IgD-negative memory B cell (primary cell): Measurements from ENCODE around the gene PRLH. TPM values are rescaled to one million over a fixed set of nuclear protein-coding genes. Genes with fewer than 3 reads are reported as not detected.
"Not testable (repeated sequence)": the region's sequence is repeated elsewhere in the genome, so short reads cannot be mapped to it uniquely, and the experiment has no call there.

ENCODE experiments used
- H3K27ac Mint-ChIP-seq, 3 donors: one replicate each; pipeline ENCODE4 v1.8.0; 2020 to 2022; ENCODE audit warnings: mild to moderate bottlenecking in 3 of 3, mixed read lengths in 3 of 3, moderate library complexity in 1 of 3
- H3K27me3 Mint-ChIP-seq: one replicate; pipeline ENCODE4 v1.8.0; 2021; ENCODE audit warnings: mixed read lengths
- H3K36me3 Mint-ChIP-seq: one replicate; pipeline ENCODE4 v1.8.0; 2020; ENCODE audit warnings: mild to moderate bottlenecking, mixed read lengths
- H3K4me1 Mint-ChIP-seq, 3 donors: one replicate each; pipeline ENCODE4 v1.8.0; 2020 to 2022; ENCODE audit warnings: mixed read lengths in 3 of 3, mild to moderate bottlenecking in 1 of 3
- H3K4me3 Mint-ChIP-seq, 4 donors: one replicate each; pipeline ENCODE4 v1.8.0; 2020 to 2022; ENCODE audit warnings: mild to moderate bottlenecking in 4 of 4, mixed read lengths in 4 of 4, moderate library complexity in 3 of 4
- H3K9me3 Mint-ChIP-seq, 3 donors: one replicate each; pipeline ENCODE4 v1.8.0; 2020 to 2021; ENCODE audit warnings: mixed read lengths in 3 of 3, mild to moderate bottlenecking in 1 of 3
- polyA plus RNA-seq: library from polyadenylated mRNA; unstranded; fragments of 300-500 nt; fragmentation: Illumina TruSeq; gene quantifications from one replicate; pipeline ENCODE4 v1.2.3, GENCODE V29; 2021

The PRLH gene
- polyA plus RNA-seq, 1 donor from 2014 or later: not detected

DNA sequence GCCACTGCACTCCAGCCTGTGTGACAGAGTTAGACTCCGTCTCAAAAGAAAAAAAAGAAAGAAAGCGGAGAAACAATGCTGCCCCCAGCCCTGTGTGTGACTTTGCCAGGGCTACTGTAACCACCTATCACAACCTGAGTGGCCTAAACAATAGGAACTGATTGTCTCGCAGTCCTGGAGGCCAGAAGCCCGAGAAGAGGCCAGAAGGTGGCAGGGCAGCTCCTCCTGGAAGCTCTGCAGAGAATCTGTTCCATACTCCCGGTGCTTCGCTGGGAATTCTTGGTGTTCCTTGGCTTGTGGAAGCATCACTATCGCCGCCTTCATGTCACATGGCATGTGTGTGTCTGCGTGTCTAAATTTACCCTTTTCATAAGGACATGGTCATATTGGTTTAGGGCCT is 38.6 kb downstream of the PRLH start:
- peaks cover 6% of the 10 kb centered on the region for H3K36me3 Mint-ChIP-seq
- peaks cover 7 to 16% (median 16%) of the 10 kb centered on the region in 3 donors for H3K4me1 Mint-ChIP-seq
- no peak overlapping the region for H3K4me3 Mint-ChIP-seq
- H3K27ac Mint-ChIP-seq: peak overlapping the region in 1 of 3 donors; percentile 96
- no peaks in the 10 kb centered on the region for H3K27me3 Mint-ChIP-seq
- no peaks in the 10 kb centered on the region for H3K9me3 Mint-ChIP-seq

GRCh38 chr2:237606522-237606921 is 40.1 kb downstream of the PRLH start:
- peak overlapping the region in 1 of 3 donors; percentile 87 for H3K27ac Mint-ChIP-seq
- H3K36me3 Mint-ChIP-seq: not testable (repeated sequence)
- H3K4me1 Mint-ChIP-seq: peaks cover 7 to 16% (median 16%) of the 10 kb centered on the region in 3 donors

GRCh38 chr2:237612527-237613357 is 46.4 kb downstream of the PRLH start:
- no peaks in the 10 kb centered on the region for H3K9me3 Mint-ChIP-seq
- peaks cover 2% of the 10 kb centered on the region for H3K27me3 Mint-ChIP-seq
- H3K4me1 Mint-ChIP-seq: peaks cover 0 to 8% (median 8%) of the 10 kb centered on the region in 3 donors
- no peak overlapping the region for H3K4me3 Mint-ChIP-seq
- H3K27ac Mint-ChIP-seq: no peak overlapping the region
- peaks cover 2% of the 10 kb centered on the region for H3K36me3 Mint-ChIP-seq

More at GRCh38 chr2:237606522-237606921, 40.1 kb downstream of the PRLH start:
- not testable (repeated sequence) for H3K4me3 Mint-ChIP-seq, H3K9me3 Mint-ChIP-seq, H3K27me3 Mint-ChIP-seq

DNA sequence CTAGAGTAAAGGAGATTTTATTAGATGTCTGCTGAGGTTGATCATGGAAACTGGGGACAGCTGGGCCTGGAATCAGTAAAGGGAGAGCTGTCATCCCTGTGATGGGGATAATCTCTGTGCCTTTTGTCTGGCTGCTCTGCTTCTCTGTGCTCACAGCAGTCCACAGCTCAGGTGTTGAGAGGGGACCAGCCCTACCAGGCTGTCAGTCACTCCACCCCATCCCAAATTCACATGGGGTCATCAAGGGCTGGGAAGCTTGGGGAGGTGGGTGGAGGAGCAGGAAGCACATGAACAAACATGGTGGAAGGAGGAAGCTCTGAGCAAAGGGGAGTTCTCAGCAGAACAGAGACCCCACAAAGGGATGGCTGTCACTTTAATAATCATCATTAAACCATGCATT is 47.3 kb downstream of the PRLH start:
- Mint-ChIP-seq H3K27me3 (peaks cover 2% of the 10 kb centered on the region), H3K9me3 (no peaks in the 10 kb centered on the region)

DNA sequence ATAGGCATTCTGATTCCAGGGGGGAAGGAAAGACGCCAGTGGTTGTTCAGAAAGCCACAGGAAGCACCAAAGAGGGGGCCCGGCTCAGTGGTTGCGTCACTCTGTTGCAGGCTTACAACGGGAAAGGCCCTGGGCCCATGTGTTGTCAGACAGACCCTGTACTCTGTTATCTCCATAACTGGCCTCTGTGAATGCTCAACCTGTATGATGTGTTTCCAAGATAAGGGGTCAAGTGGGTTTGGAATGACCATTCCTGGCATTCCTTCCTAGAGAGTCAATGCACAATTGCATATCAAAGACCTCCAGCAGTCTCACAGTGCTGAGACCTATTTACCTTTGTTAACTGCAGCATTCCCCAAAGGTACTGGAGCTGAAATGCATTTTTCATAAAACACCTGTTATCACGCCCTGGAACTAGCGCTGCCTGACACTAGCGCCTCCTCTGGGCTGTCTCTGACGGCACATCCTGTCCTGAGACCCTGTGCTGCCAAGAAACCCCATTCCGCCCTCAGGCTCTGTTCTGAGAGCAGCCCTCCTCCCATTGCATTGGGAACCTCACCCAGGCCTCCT is 47.9 kb downstream of the PRLH start:
- no peak overlapping the region for H3K27ac Mint-ChIP-seq
- H3K4me3 Mint-ChIP-seq: no peak overlapping the region
- H3K27me3 Mint-ChIP-seq: peaks cover 2% of the 10 kb centered on the region
- peaks cover 2% of the 10 kb centered on the region for H3K36me3 Mint-ChIP-seq
- H3K9me3 Mint-ChIP-seq: no peaks in the 10 kb centered on the region
- peaks cover 0 to 11% (median 9%) of the 10 kb centered on the region in 3 donors for H3K4me1 Mint-ChIP-seq

More for the DNA sequence above, 47.3 kb downstream of the PRLH start:
- Mint-ChIP-seq H3K27ac (no peak overlapping the region), H3K4me3 (no peak overlapping the region), H3K4me1 (peaks cover 0 to 10% (median 9%) of the 10 kb centered on the region in 3 donors), H3K36me3 (peaks cover 2% of the 10 kb centered on the region)

- no peak overlapping the region for H3K27ac Mint-ChIP-seq
- no peaks in the 10 kb centered on the region for H3K27me3 Mint-ChIP-seq
These were observed 49.4 kb downstream of the PRLH start for GRCh38 chr2:237615631-237616249.

DNA sequence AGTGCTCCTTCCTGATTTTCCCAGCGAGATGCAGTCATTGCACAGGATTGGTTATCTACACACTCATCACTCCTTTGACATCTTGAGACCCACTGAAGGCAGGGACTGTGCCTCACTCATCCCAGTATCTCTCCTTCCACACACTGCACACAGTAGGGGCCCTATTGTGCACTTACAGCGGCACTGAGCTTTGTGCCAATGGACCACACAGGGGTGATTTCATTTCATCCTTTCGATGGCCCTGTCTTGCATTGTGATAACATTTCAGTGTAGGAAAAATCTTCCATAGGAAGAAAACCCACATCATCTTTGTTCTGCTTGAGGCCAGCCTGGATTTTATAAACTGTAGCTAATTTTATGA is 50.0 kb downstream of the PRLH start:
- Mint-ChIP-seq H3K27ac (peak overlapping the region in 1 of 3 donors; percentile 60), H3K4me3 (peak overlapping the region in 1 of 4 donors; percentile 28)

More at GRCh38 chr2:237615631-237616249, 49.4 kb downstream of the PRLH start:
- Mint-ChIP-seq H3K4me1 (peaks cover 0 to 11% (median 9%) of the 10 kb centered on the region in 3 donors), H3K36me3 (peaks cover 2% of the 10 kb centered on the region), H3K9me3 (no peaks in the 10 kb centered on the region), H3K4me3 (no peak overlapping the region)

More for the DNA sequence above, 50.0 kb downstream of the PRLH start:
- peaks cover 0 to 11% (median 9%) of the 10 kb centered on the region in 3 donors for H3K4me1 Mint-ChIP-seq
- no peaks in the 10 kb centered on the region for H3K27me3 Mint-ChIP-seq
- H3K36me3 Mint-ChIP-seq: peaks cover 2% of the 10 kb centered on the region
- no peaks in the 10 kb centered on the region for H3K9me3 Mint-ChIP-seq

Other genes with a start within 250 kb of the PRLH start
- not detected for gene COL6A3, start 152.4 kb upstream of the PRLH start, polyA plus RNA-seq
- not detected for gene MLPH, start 79.3 kb upstream of the PRLH start, polyA plus RNA-seq
- not detected for gene RAB17, start 24.2 kb downstream of the PRLH start, polyA plus RNA-seq
- 123 TPM for gene LRRFIP1, start 61.0 kb downstream of the PRLH start, polyA plus RNA-seq
- 0.11 TPM for gene RBM44, start 232.2 kb downstream of the PRLH start, polyA plus RNA-seq